Retinal pigment epithelial cell (primary cell): ENCODE data around the gene LIPA.

Experiments used
- DNase-seq: peaks from one replicate; pipeline ENCODE4 v3.0.0-alpha.2; 2010; ENCODE audit warnings: low read depth
- H3K4me3 ChIP-seq: 2 replicates; pipeline ENCODE4 v1.5.1; 2011; ENCODE audit warnings: mild to moderate bottlenecking, low read length, control low read depth, moderate library complexity
- TF ChIP-seq, protein P1 (sequence below): conservative IDR thresholded peaks from 2 replicates; pipeline ENCODE4 v1.5.1; 2011; ENCODE audit warnings: low read depth, low read length, control low read depth, inconsistent platforms

The LIPA gene

DNA sequence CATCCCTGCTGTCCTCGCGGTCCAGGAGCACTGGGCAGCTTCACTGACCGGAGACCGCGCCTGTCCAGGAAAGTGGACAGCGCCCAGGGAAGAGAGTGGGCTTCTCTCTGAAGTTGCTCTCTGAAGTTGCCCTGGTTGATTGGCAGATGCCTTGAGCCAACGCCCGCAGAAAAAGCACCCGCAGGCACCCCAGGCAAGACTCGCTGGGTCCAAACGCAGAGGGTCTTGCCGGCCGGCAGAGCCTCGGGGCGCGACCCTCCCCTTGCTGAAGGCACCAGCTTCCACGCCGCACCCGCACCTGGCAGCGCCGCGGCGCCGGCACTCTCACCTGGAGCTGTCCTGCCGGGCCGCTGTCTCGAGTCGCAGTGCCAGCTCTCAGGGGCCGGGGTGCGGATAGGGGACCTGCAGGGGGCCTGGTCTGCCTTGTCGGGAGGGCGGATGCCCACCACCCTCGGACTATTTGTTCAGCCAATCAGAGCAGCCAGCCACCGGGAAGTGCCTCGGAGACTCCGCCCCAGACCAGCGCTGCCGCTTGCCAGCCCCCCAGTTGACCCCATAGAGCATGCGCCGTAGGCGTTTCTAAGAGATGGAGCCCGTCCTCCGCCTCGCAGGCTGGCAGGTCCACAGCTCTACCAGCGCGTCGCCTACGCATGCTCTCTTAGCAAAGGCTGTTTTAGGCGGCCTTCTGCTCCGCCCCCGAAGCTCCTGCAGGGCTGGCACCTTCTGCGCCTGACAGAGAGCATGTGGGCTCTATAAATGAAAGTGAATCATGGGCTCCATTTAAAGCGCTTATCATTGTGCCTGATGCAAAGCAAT is at the start of gene LIPA:
TSS of gene LIPA (minus strand) at position 367 of the 816 bp plus-strand sequence. CDS start 4,127 bp downstream, outside the sequence.
- DNase-seq, result peak; percentile 92
- H3K4me3 ChIP-seq, result peak within 1 kb of the TSS; percentile 82
- TF ChIP-seq, protein P1, sequence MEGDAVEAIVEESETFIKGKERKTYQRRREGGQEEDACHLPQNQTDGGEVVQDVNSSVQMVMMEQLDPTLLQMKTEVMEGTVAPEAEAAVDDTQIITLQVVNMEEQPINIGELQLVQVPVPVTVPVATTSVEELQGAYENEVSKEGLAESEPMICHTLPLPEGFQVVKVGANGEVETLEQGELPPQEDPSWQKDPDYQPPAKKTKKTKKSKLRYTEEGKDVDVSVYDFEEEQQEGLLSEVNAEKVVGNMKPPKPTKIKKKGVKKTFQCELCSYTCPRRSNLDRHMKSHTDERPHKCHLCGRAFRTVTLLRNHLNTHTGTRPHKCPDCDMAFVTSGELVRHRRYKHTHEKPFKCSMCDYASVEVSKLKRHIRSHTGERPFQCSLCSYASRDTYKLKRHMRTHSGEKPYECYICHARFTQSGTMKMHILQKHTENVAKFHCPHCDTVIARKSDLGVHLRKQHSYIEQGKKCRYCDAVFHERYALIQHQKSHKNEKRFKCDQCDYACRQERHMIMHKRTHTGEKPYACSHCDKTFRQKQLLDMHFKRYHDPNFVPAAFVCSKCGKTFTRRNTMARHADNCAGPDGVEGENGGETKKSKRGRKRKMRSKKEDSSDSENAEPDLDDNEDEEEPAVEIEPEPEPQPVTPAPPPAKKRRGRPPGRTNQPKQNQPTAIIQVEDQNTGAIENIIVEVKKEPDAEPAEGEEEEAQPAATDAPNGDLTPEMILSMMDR, result no peak

DNA sequence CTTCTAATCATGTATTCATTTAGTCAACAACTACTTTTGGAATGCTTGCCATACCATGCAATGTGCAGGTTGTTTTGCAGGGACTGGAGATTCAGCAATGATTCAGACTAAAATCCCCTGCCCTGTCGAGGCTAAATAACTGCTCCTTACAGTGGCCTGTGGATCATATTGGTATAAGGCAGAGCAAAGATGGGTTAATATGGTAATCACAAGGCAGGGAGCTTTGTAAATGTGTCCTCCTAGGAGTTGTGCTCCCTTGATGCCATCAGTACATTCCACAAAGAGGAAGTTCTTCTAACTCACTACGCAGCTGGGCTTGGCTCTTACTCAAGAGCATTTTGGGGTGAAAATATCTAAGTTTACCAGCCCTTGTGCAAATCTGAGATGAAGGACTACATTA is 49.7 kb upstream of the LIPA start:
- DNase-seq, result no peak
- H3K4me3 ChIP-seq, result no peak overlapping the region
- TF ChIP-seq, protein P1, result no peak

DNA sequence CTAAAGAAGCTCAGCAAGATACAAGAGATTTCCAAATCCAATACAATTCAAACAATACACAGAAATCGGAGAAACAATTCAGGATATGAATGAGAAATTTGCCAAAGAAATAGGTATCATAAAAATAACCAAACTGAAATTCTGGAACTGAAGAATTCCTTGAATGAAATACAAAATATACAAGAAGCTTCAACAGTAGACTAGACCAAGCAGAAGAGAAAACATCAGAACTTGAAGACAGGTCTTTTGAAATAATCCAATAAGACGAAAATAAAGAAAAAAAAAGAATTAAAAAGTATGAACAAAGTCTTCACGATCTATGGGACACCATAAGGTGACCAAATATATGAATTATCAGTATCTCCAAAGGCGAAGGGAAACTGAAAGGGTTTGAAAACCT is 47.5 kb upstream of the LIPA start:
- no peak overlapping the region for H3K4me3 ChIP-seq
- DNase-seq, result no peak
- TF ChIP-seq, protein P1, result no peak

DNA sequence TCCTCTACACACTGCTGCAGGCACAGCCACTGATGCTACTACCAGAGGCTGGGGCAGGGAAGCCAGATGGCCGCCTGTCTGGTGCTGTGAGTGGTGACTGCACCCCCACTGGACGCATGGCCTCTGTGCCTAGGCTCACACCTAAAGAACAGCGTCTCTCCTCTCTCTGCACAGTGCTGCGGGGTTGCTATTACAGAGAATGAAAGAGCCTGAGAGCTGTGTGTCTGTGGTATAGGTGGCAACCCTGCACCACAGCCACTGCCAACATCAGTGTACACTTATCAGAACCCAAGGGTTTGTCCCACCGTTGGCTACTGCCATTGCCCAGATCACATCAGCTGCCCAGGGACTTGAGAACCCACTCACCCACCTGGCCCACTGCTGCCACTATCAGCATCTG is 46.2 kb upstream of the LIPA start:
- no peak overlapping the region for H3K4me3 ChIP-seq
- TF ChIP-seq, protein P1, result no peak
- DNase-seq, result no peak

DNA sequence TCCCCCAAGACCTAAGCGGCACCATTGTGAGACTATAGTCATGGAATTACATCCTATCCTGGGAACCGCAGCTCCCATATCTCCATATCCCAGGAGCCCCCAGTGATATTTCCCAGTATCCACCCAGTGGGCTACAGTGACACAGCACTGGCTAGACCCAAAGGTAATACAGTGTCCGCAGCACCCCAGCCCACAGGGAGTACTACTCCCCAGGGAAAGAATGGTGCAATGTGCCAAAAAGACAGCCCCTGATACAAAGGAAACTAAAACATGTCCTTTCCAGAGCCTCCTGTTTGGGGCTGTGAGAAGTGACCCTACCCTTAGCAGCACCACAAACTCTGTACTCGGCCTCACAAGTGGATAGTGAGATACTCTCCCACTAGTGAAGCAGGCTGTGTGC is 45.8 kb upstream of the LIPA start:
- DNase-seq, result no peak
- H3K4me3 ChIP-seq, result no peak overlapping the region
- TF ChIP-seq, protein P1, result no peak

DNA sequence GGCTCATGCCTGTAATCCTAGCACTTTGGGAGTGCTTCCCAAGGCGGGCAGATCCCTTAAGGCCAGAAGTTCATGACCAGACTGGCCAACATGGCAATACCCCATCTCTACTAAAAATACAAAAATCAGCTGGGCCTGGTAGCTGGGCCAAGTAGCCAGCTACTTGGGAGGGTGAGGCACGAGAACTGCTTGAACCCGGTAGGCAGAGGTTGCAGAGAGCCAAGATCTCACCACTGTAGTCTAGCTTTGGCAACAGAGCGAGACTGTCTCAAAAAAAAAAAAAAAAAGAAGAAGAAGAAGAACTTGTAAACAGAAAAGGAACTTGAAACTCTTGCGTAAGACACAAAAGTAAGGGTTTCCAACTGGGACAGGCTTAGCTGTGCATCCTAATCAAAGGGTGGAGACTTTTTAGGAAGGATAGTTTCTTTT is 44.7 kb upstream of the LIPA start:
- no peak overlapping the region for H3K4me3 ChIP-seq
- TF ChIP-seq, protein P1, result no peak
- DNase-seq, result no peak

DNA sequence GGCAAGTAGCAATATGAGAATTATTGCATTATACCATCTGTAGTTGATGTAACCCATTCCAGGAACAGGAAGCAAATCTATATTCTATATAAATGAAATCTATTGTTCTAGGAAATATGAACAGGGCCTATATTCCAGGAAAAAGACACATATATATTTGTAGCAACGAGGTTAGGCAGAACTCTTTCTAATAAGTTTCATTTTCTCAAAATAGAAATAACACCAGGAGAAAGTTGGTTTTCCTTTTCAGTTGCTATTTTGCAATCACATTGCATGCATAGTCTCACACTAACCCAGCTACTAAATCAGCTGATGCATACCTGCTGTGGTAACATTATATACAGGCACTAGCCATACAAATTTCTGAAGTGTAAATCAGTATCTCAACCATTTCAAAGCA is 44.0 kb upstream of the LIPA start:
- TF ChIP-seq, protein P1, result no peak
- DNase-seq, result no peak

More for the DNA sequence above, 44.0 kb upstream of the LIPA start:
- no peak overlapping the region for H3K4me3 ChIP-seq
